ENCODE data around the gene NCKAP5. TPM values are rescaled to one million over a fixed set of nuclear protein-coding genes. Genes with fewer than 3 reads are reported as not detected.

Gene NCKAP5
- total and polyA plus RNA-seq, 2 of the 8 experiments (the other 6 are each of a cell fraction or from before 2014, with no cell fraction given) = 0.27 to 0.86 TPM

GRCh38 chr2:132953771-132954170 lies 614.5 kb downstream of the NCKAP5 start:
- CTCF ChIA-PET (ENCODE audit: partially characterized antibody) = interaction anchor here (1.0 kb wide), 1 partner anchor 213 kb away, joined by 3 read pairs; no protein-coding TSS in a partner anchor
- no peak for DNase-seq (ENCODE audit: low read depth in 1 of 2, low spot score in 2 of 2)
- TF ChIP-seq YY1 (IDR thresholded peaks at IDR 0.05; ENCODE audit: low read depth, low read length) = no peak
- TF ChIP-seq HDAC2 (IDR thresholded peaks at IDR 0.05; ENCODE audit: borderline replicate concordance in 1 of 2, low read depth in 2 of 2, low read length in 2 of 2) = no peak
- TF ChIP-seq SIX5 (IDR thresholded peaks at IDR 0.05; ENCODE audit: low read depth, low read length) = no peak
- TF ChIP-seq SIN3A (conservative IDR thresholded peaks at IDR 0.05 in 1 of 2, IDR thresholded peaks at IDR 0.05 in 1 of 2; ENCODE audit: low read depth in 1 of 2, low read length in 2 of 2) = no peak
- no peak for TF ChIP-seq RFX5 (IDR thresholded peaks at IDR 0.05; ENCODE audit: borderline replicate concordance, low read depth, low read length)
- no peak for TF ChIP-seq JUN (IDR thresholded peaks at IDR 0.05; ENCODE audit: low read depth, low read length)
- no peak for TF ChIP-seq KDM1A (IDR thresholded peaks at IDR 0.05; ENCODE audit: borderline replicate concordance, low read length)
- TF ChIP-seq SP2 (IDR thresholded peaks at IDR 0.05; ENCODE audit: low read length) = no peak
- no peak for TF ChIP-seq POU5F1 (IDR thresholded peaks at IDR 0.05; ENCODE audit: low read depth, low read length)
- TF ChIP-seq CEBPB (IDR thresholded peaks at IDR 0.05; ENCODE audit: low read depth, low read length) = no peak
- no peak for TF ChIP-seq CREB1 (IDR thresholded peaks at IDR 0.05)
- TF ChIP-seq SP4 (IDR thresholded peaks at IDR 0.05; ENCODE audit: low read length) = no peak
- no peak for TF ChIP-seq CTCF (IDR thresholded peaks at IDR 0.05; ENCODE audit: control extremely low read depth in 1 of 3, insufficient read depth in 1 of 3, low read depth in 1 of 3, low read length in 3 of 3)

More at GRCh38 chr2:132953771-132954170, 614.5 kb downstream of the NCKAP5 start:
- Histone ChIP-seq H3K4me2 (ENCODE audit: insufficient read depth in 1 of 2, low read depth in 2 of 2, low read length in 2 of 2) (no peak overlapping the region), H2BK15ac (ENCODE audit: low read length) (no peak overlapping the region), H3K36me3 (ENCODE audit: control insufficient read depth in 2 of 4, insufficient read depth in 4 of 4, low read length in 3 of 4) (no peaks in the 10 kb centered on the region), H2AFZ (ENCODE audit: low read length) (no peak overlapping the region; the same call in 1 of the 2 replicates), H3K4me3 (ENCODE audit: extremely low read depth in 1 of 4, insufficient read depth in 2 of 4, low read depth in 3 of 4, low read length in 4 of 4) (no peak overlapping the region), H3K27ac (ENCODE audit: low read depth, low read length) (no peak overlapping the region), H4K5ac (ENCODE audit: insufficient read length, low read depth, low read length) (no peak overlapping the region), H3K4me1 (replicated peaks in 1 of 4; ENCODE audit: control insufficient read depth in 3 of 4, insufficient read depth in 4 of 4, low read length in 3 of 4) (no peaks in the 10 kb centered on the region), H2BK5ac (ENCODE audit: low read depth, low read length) (no peak overlapping the region), H3K79me1 (ENCODE audit: low read depth, low read length) (no peaks in the 10 kb centered on the region), H4K91ac (replicated peaks; ENCODE audit: insufficient read length, low read length) (no peak overlapping the region), H2BK20ac (ENCODE audit: low read length) (no peak overlapping the region), H2BK12ac (ENCODE audit: low read depth, low read length) (no peak overlapping the region), H3K18ac (ENCODE audit: extremely low read depth, low read length) (no peak overlapping the region), H3K9me3 (ENCODE audit: insufficient read depth in 2 of 2, low read depth in 1 of 2, low read length in 1 of 2) (no peaks in the 10 kb centered on the region), H3K79me2 (ENCODE audit: control insufficient read depth in 1 of 2, insufficient read depth in 2 of 2, low read length in 2 of 2) (no peaks in the 10 kb centered on the region), H3K4ac (replicated peaks; ENCODE audit: insufficient read length, low read depth, low read length) (no peak overlapping the region), H4K20me1 (replicated peaks in 1 of 2; ENCODE audit: control insufficient read depth in 1 of 2, insufficient read depth in 2 of 2, low read length in 2 of 2) (no peaks in the 10 kb centered on the region), H4K8ac (ENCODE audit: extremely low read depth, insufficient read depth, low read length) (no peak overlapping the region), H3K27me3 (replicated peaks in 1 of 4; ENCODE audit: control insufficient read depth in 3 of 4, extremely low read depth in 1 of 4, insufficient read depth in 3 of 4, low read length in 3 of 4) (no peaks in the 10 kb centered on the region), H3K23me2 (ENCODE audit: low read depth, low read length) (no peaks in the 10 kb centered on the region), H3K14ac (ENCODE audit: insufficient read length) (no peak overlapping the region), H3K23ac (ENCODE audit: insufficient read length) (no peak overlapping the region), H2AK5ac (ENCODE audit: low read depth, low read length) (no peak overlapping the region), H2BK120ac (replicated peaks; ENCODE audit: low read depth, low read length) (no peak overlapping the region), H3K56ac (replicated peaks; ENCODE audit: insufficient read length, low read depth, low read length) (no peak overlapping the region), H3K9ac (replicated peaks in 1 of 4; ENCODE audit: extremely low read depth in 1 of 4, low read depth in 3 of 4, low read length in 3 of 4) (no peak overlapping the region)
- FAIRE-seq = no peak
- 92% methylated on average over 1 of the region's 1 CpG; no CpG with 5 or more reads in 1 of the 2 experiments for WGBS, 2 experiments (ENCODE audit: extremely low coverage in 1 of 2, insufficient coverage in 1 of 2, insufficient read length in 1 of 2, insufficient replicate concordance in 2 of 2, low coverage in 1 of 2, low lambda C conversion rate in 2 of 2, missing lambda C conversion rate in 1 of 2)
- POLR2A ChIA-PET (ENCODE audit: partially characterized antibody) = no interaction called here
